PFSK-1 (cell line): ENCODE measurements around the gene FER.

Source experiments
- FOXP2 ChIP-seq: optimal IDR thresholded peaks from 2 replicates; pipeline ENCODE3; 2011; ENCODE audit warnings: borderline replicate concordance, control low read depth, inconsistent platforms; ENCODE audit not compliant: insufficient read depth; ENCODE audit errors: extremely low read length, extremely low read depth
- POLR2AphosphoS5 ChIP-seq: IDR thresholded peaks from 2 replicates; pipeline ENCODE4 v1.6.1; 2012; ENCODE audit warnings: low read depth, mild to moderate bottlenecking, control low read depth, low read length, moderate library complexity
- REST ChIP-seq, 2 experiments: IDR thresholded peaks; 2 replicates each; pipeline versions ENCODE4 v1.6.1 to v1.8.0; 2011 to 2012; ENCODE audit warnings: low read depth in 2 of 2, low read length in 2 of 2, control low read depth in 1 of 2, inconsistent platforms in 1 of 2, mild to moderate bottlenecking in 1 of 2, moderate library complexity in 1 of 2; ENCODE audit not compliant: insufficient read depth in 1 of 2
- SIN3A ChIP-seq: IDR thresholded peaks from 2 replicates; pipeline ENCODE4 v1.6.1; 2012; ENCODE audit warnings: mild to moderate bottlenecking, low read length, moderate library complexity, borderline replicate concordance; ENCODE audit not compliant: insufficient read depth
- TAF1 ChIP-seq: IDR thresholded peaks from 2 replicates; pipeline ENCODE4 v1.6.1; 2012; ENCODE audit warnings: low read length, control low read depth, borderline replicate concordance; ENCODE audit not compliant: insufficient read depth

Gene FER

GRCh38 chr5:109100971-109101370, 353.3 kb downstream of the FER start:
- no peak for TF ChIP-seq POLR2AphosphoS5
- TF ChIP-seq REST (IDR thresholded peaks at IDR 0.05; ENCODE audit: insufficient read depth in 1 of 2, low read depth in 2 of 2, low read length in 2 of 2), result no peak
- TF ChIP-seq TAF1, result no peak
- no peak for TF ChIP-seq SIN3A
- no peak for TF ChIP-seq FOXP2

- TF ChIP-seq SIN3A, result no peak
- no peak for TF ChIP-seq POLR2AphosphoS5
- TF ChIP-seq FOXP2, result no peak
- no peak for TF ChIP-seq TAF1
- TF ChIP-seq REST (IDR thresholded peaks at IDR 0.05; ENCODE audit: insufficient read depth in 1 of 2, low read depth in 2 of 2, low read length in 2 of 2), result no peak
These were observed 354.5 kb downstream of the FER start for GRCh38 chr5:109102096-109102690.

- TF ChIP-seq SIN3A (no peak), POLR2AphosphoS5 (peak; percentile 75; the same call in 1 of the 2 replicates), REST (IDR thresholded peaks at IDR 0.05; ENCODE audit: insufficient read depth in 1 of 2, low read depth in 2 of 2, low read length in 2 of 2) (peak in 1 of 2 experiments; percentile 56; a peak in 1 of 4 replicates), FOXP2 (no peak), TAF1 (peak; percentile 57; the same call in 1 of the 2 replicates)
These were observed 358.1 kb downstream of the FER start for GRCh38 chr5:109105631-109106267.

- TF ChIP-seq TAF1 (no peak), FOXP2 (no peak), REST (IDR thresholded peaks at IDR 0.05; ENCODE audit: insufficient read depth in 1 of 2, low read depth in 2 of 2, low read length in 2 of 2) (no peak), POLR2AphosphoS5 (no peak), SIN3A (no peak)
These were observed 364.0 kb downstream of the FER start for GRCh38 chr5:109111680-109112079.

GRCh38 chr5:109113608-109114007, 365.9 kb downstream of the FER start:
- TF ChIP-seq POLR2AphosphoS5 (no peak), SIN3A (no peak), FOXP2 (no peak), REST (IDR thresholded peaks at IDR 0.05; ENCODE audit: insufficient read depth in 1 of 2, low read depth in 2 of 2, low read length in 2 of 2) (no peak), TAF1 (no peak)
